Sigmoid colon (tissue), 7 donors: ENCODE data around the gene HAPLN3. TPM values are rescaled to one million over a fixed set of nuclear protein-coding genes. Genes with fewer than 3 reads are reported as not detected.

Experiments
- DNase-seq: peaks from one replicate; pipeline ENCODE4 v3.0.0-alpha.2; 2019
- H3K27ac ChIP-seq, 4 donors: fragments of 200-600 bp; sonication (generic); one replicate each; pipeline ENCODE4 v1.5.1; 2016 to 2019; ENCODE audit warnings: mild to moderate bottlenecking in 1 of 4
- H3K27me3 ChIP-seq, 3 donors: fragments of 200-600 bp; sonication (generic); one replicate each; pipeline ENCODE4 v1.5.1; 2019; ENCODE audit warnings: mild to moderate bottlenecking in 1 of 3
- H3K36me3 ChIP-seq, 4 donors: fragments of 200-600 bp; sonication (generic); one replicate each; pipeline ENCODE4 v1.5.1; 2016 to 2019
- H3K4me1 ChIP-seq, 4 donors: fragments of 200-600 bp; sonication (generic); one replicate each; pipeline ENCODE4 v1.5.1; 2017 to 2019
- H3K4me3 ChIP-seq, 4 donors: fragments of 200-600 bp; sonication (generic); one replicate each; pipeline ENCODE4 v1.5.1; 2017 to 2019; ENCODE audit warnings: mild to moderate bottlenecking in 2 of 4, moderate library complexity in 1 of 4
- H3K9me3 ChIP-seq, 4 donors: fragments of 200-600 bp in 3 of 4; sonication (generic) in 3 of 4; one replicate each; pipeline versions ENCODE4 v1.5.1 to v1.6.1; 2013 to 2019
- EP300 ChIP-seq, 4 donors: sonication (generic); formaldehyde crosslinking; IDR thresholded peaks; one replicate each; pipeline ENCODE4 v1.6.1; 2017; ENCODE audit warnings: antibody characterized with exemption in 4 of 4
- POLR2A ChIP-seq, 2 donors: fragments of 450-650 bp; IDR thresholded peaks; one replicate each; pipeline ENCODE4 v1.6.1; 2016; ENCODE audit warnings: antibody characterized with exemption in 2 of 2, mild to moderate bottlenecking in 2 of 2, moderate library complexity in 2 of 2
- POLR2AphosphoS5 ChIP-seq, 4 donors: sonication (generic); formaldehyde crosslinking; IDR thresholded peaks; one replicate each; pipeline ENCODE4 v1.6.1; 2017; ENCODE audit warnings: antibody characterized with exemption in 4 of 4
- WGBS, 2 donors: extraction: QIAGEN DNeasy Blood & Tissue Kit; methylation state at CpG; one replicate each; pipeline ENCODE4 v1.1.7; 2013; 5-methylcytosine and 5-hydroxymethylcytosine counted together
- intact Hi-C: fragments of 100-400 bp; cut with DNase I; formaldehyde crosslinking; loops from one replicate; pipeline ENCODE4 v1.15.1; 2023
- polyA plus RNA-seq, 3 donors: library from polyadenylated mRNA; stranded (reverse); fragments of 200-250 nt; gene quantifications; one replicate each; pipeline ENCODE4 v1.2.3, GENCODE V29; 2013
- total RNA-seq, 4 donors: library from RNA; depleted of rRNA; stranded (reverse); fragments of >200 nt; gene quantifications; one replicate each; pipeline ENCODE4 v1.1.0, GENCODE V29; 2016
- TF ChIP-seq, protein P1 (sequence below), 4 experiments: fragments of 450-650 bp in 3 of 4; fragments of 200-600 bp in 1 of 4; IDR thresholded peaks; one replicate each; pipeline ENCODE4 v1.5.1; 2016 to 2019; ENCODE audit warnings: antibody characterized with exemption in 4 of 4, mild to moderate bottlenecking in 3 of 4, moderate library complexity in 2 of 4
- donor health status: healthy with polysubstance abuse.
- donor health status: Bipolar disorder and iron deficiency.
- donor health status: healthy.

Gene HAPLN3
- total and polyA plus RNA-seq, 7 donors, result 0.60 to 20.9 (median 4.2) TPM; not detected in 1

DNA sequence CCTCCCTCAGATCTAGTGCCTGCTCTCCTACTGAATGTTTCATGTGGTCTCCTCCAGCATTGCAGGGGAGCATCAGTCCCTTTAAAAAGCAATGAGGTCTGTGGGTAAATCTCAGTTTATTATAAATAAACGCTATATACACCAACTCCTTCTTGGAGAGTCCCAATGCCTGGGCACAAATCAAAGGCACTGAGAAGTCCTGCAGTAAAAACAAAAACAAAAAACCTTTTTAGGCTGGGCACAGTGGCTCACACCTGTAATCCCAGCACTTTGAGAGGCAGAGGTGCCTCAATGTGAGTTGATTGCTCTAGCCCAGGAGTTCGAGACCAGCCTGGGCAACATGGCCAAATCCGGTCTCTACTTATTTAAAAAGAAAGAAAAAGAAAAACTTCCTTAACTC, 47.1 kb downstream of the HAPLN3 start:
- no peaks in the 10 kb centered on the region for H3K4me1 ChIP-seq
- no peak overlapping the region for H3K27ac ChIP-seq
- peaks cover 0 to 18% (median 0%) of the 10 kb centered on the region in 3 donors for H3K27me3 ChIP-seq
- no peaks in the 10 kb centered on the region for H3K36me3 ChIP-seq
- WGBS, 2 donors, result 75 to 93% methylated on average over 3 of the region's 3 CpGs
- H3K4me3 ChIP-seq, result no peak overlapping the region
- H3K9me3 ChIP-seq, result no peaks in the 10 kb centered on the region
- DNase-seq, result no peak
- intact Hi-C loops, result no loop called here
- TF ChIP-seq EP300 (IDR thresholded peaks at IDR 0.05) (no peak), POLR2A (IDR thresholded peaks at IDR 0.05) (no peak), POLR2AphosphoS5 (IDR thresholded peaks at IDR 0.05) (no peak)
- TF ChIP-seq, protein P1, sequence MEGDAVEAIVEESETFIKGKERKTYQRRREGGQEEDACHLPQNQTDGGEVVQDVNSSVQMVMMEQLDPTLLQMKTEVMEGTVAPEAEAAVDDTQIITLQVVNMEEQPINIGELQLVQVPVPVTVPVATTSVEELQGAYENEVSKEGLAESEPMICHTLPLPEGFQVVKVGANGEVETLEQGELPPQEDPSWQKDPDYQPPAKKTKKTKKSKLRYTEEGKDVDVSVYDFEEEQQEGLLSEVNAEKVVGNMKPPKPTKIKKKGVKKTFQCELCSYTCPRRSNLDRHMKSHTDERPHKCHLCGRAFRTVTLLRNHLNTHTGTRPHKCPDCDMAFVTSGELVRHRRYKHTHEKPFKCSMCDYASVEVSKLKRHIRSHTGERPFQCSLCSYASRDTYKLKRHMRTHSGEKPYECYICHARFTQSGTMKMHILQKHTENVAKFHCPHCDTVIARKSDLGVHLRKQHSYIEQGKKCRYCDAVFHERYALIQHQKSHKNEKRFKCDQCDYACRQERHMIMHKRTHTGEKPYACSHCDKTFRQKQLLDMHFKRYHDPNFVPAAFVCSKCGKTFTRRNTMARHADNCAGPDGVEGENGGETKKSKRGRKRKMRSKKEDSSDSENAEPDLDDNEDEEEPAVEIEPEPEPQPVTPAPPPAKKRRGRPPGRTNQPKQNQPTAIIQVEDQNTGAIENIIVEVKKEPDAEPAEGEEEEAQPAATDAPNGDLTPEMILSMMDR (IDR thresholded peaks at IDR 0.05), result no peak

DNA sequence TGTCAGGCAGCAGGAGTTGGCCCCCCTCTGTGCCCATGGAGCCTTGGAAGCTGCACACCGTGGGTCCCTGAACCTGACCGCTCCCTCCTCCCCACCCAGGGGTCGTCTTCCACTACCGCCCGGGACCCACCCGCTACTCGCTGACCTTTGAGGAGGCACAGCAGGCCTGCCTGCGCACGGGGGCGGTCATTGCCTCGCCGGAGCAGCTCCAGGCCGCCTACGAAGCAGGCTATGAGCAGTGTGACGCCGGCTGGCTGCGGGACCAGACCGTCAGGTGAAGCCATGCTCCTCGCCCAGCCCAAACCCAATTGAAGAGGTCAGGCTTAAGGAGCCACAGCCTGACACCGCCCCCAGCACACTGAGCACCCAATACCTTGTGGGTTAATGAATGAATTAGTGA, 48.2 kb downstream of the HAPLN3 start:
- H3K36me3 ChIP-seq, result no peaks in the 10 kb centered on the region
- DNase-seq, result no peak
- TF ChIP-seq EP300 (IDR thresholded peaks at IDR 0.05), result no peak
- no peak for TF ChIP-seq POLR2A (IDR thresholded peaks at IDR 0.05)
- no peak overlapping the region for H3K4me3 ChIP-seq
- intact Hi-C loops, result no loop called here
- H3K27me3 ChIP-seq, result peaks cover 0 to 8% (median 0%) of the 10 kb centered on the region in 3 donors
- H3K27ac ChIP-seq, result no peak overlapping the region
- no peaks in the 10 kb centered on the region for H3K9me3 ChIP-seq
- H3K4me1 ChIP-seq, result no peaks in the 10 kb centered on the region
- WGBS, 2 donors, result 79 to 84% methylated on average over 20 of the region's 20 CpGs

DNA sequence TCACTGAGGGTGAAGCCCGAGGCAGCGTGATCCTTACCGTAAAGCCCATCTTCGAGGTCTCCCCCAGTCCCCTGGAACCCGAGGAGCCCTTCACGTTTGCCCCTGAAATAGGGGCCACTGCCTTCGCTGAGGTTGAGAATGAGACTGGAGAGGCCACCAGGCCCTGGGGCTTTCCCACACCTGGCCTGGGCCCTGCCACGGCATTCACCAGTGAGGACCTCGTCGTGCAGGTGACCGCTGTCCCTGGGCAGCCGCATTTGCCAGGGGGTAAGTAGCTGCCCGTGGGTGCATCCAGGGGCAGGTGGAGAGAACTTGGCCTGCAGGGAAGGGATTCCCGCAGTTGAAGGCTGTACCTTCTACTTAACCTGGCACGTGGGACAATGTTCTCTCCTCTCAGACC, 49.7 kb downstream of the HAPLN3 start:
- no peak overlapping the region for H3K4me3 ChIP-seq
- 87 to 91% methylated on average over 15 of the region's 15 CpGs for WGBS, 2 donors
- intact Hi-C loops, result no loop called here

DNA sequence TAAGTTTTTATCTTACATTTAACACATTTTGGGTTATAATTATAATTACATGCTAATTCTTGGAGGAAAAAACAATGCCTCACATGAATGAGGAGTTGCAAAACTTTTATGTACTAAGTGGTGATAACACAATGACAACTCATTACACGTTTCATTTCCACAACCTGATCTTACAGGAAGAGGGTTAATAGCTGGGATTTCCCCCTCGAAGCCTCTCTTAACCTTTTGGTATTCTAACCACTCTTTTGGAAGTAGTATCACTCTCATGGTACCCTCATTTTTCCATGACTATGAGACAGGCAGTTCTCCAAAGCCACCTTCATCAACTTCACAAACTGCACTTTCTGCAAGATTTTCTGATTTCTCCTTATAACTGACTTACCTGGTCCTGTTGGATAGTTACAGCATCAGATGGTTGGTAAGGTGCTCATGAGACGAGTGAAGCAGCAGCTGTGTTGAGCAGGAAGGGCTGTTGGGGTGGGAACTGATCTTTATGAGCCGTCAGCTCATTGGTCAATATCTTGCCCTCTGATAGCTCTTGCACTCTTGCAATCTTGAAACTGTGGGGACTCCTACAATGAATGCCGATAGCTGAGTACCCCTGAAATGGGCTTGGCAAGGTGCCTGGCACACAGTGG, 50.5 kb downstream of the HAPLN3 start:
- Histone ChIP-seq H3K36me3 (no peaks in the 10 kb centered on the region), H3K4me3 (no peak overlapping the region)
- 31 to 46% methylated on average over 5 of the region's 5 CpGs for WGBS, 2 donors

More for the DNA sequence above, 49.7 kb downstream of the HAPLN3 start:
- Histone ChIP-seq H3K36me3 (no peaks in the 10 kb centered on the region), H3K27ac (no peak overlapping the region), H3K27me3 (no peaks in the 10 kb centered on the region), H3K9me3 (no peaks in the 10 kb centered on the region), H3K4me1 (no peaks in the 10 kb centered on the region)
- TF ChIP-seq EP300 (IDR thresholded peaks at IDR 0.05), result no peak
- no peak for TF ChIP-seq POLR2AphosphoS5 (IDR thresholded peaks at IDR 0.05)
- TF ChIP-seq, protein P1 (IDR thresholded peaks at IDR 0.05), result no peak
- no peak for TF ChIP-seq POLR2A (IDR thresholded peaks at IDR 0.05)
- no peak for DNase-seq

DNA sequence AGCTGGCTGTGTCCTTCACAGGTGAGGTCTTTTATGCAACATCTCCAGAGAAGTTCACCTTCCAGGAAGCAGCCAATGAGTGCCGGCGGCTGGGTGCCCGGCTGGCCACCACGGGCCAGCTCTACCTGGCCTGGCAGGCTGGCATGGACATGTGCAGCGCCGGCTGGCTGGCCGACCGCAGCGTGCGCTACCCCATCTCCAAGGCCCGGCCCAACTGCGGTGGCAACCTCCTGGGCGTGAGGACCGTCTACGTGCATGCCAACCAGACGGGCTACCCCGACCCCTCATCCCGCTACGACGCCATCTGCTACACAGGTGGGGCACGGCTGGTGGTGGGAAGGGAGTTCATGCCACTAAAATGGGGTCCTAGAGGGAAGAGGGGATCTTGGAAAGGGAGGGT, 52.0 kb downstream of the HAPLN3 start:
- H3K36me3 ChIP-seq, result no peaks in the 10 kb centered on the region
- H3K4me3 ChIP-seq, result no peak overlapping the region
- no peaks in the 10 kb centered on the region for H3K9me3 ChIP-seq
- TF ChIP-seq POLR2A (IDR thresholded peaks at IDR 0.05) (no peak), EP300 (IDR thresholded peaks at IDR 0.05) (no peak), POLR2AphosphoS5 (IDR thresholded peaks at IDR 0.05) (no peak)
- TF ChIP-seq, protein P1 (IDR thresholded peaks at IDR 0.05), result no peak
- no peak for DNase-seq
- H3K4me1 ChIP-seq, result no peaks in the 10 kb centered on the region
- no peak overlapping the region for H3K27ac ChIP-seq
- WGBS, 2 donors, result 90 to 95% methylated on average over 21 of the region's 21 CpGs
- intact Hi-C loops, result no loop called here
- no peaks in the 10 kb centered on the region for H3K27me3 ChIP-seq

More for the DNA sequence above, 50.5 kb downstream of the HAPLN3 start:
- H3K27ac ChIP-seq, result no peak overlapping the region
- no peaks in the 10 kb centered on the region for H3K4me1 ChIP-seq
- TF ChIP-seq POLR2A (IDR thresholded peaks at IDR 0.05), result no peak
- TF ChIP-seq, protein P1 (IDR thresholded peaks at IDR 0.05), result no peak
- intact Hi-C loops, result no loop called here
- H3K27me3 ChIP-seq, result no peaks in the 10 kb centered on the region
- DNase-seq, result no peak
- no peaks in the 10 kb centered on the region for H3K9me3 ChIP-seq
